Hepatocyte (in vitro differentiated cells): Measurements from ENCODE around the gene TMPRSS9. TPM values are rescaled to one million over a fixed set of nuclear protein-coding genes. Genes with fewer than 3 reads are reported as not detected.

ENCODE experiments used
- DNase-seq: peaks from one replicate; pipeline ENCODE4 v3.0.0-alpha.2; 2016; ENCODE audit warnings: low spot score
- H2AFZ ChIP-seq: fragments of 200-600 bp; sonication (generic); 2 replicates; pipeline ENCODE4 v1.6.0; 2016; ENCODE audit warnings: antibody characterized with exemption, mild to moderate bottlenecking
- H3K27ac ChIP-seq: fragments of 200-600 bp; sonication (generic); 2 replicates; pipeline ENCODE4 v1.5.1; 2016; ENCODE audit warnings: mild to moderate bottlenecking
- H3K27me3 ChIP-seq: fragments of 200-600 bp; sonication (generic); 2 replicates; pipeline ENCODE4 v1.6.1; 2016
- H3K36me3 ChIP-seq: fragments of 200-600 bp; sonication (generic); replicated peaks from 2 replicates; pipeline ENCODE4 v1.5.1; 2016; ENCODE audit warnings: low read depth; ENCODE audit not compliant: insufficient read depth
- H3K4me1 ChIP-seq: fragments of 200-600 bp; sonication (generic); 2 replicates; pipeline ENCODE4 v1.5.1; 2016; ENCODE audit warnings: mild to moderate bottlenecking, moderate library complexity; ENCODE audit not compliant: insufficient read depth
- H3K4me2 ChIP-seq: fragments of 200-600 bp; sonication (generic); 2 replicates; pipeline ENCODE4 v1.6.0; 2016
- H3K4me3 ChIP-seq: fragments of 200-600 bp; sonication (generic); 2 replicates; pipeline ENCODE4 v1.5.1; 2016; ENCODE audit warnings: mild to moderate bottlenecking
- H3K79me2 ChIP-seq: fragments of 200-600 bp; sonication (generic); 2 replicates; pipeline ENCODE4 v1.6.0; 2017; ENCODE audit warnings: mild to moderate bottlenecking
- H3K9me2 ChIP-seq: fragments of 200-600 bp; sonication (generic); replicated peaks from 2 replicates; pipeline ENCODE4 v1.6.0; 2017; ENCODE audit warnings: mild to moderate bottlenecking; ENCODE audit not compliant: insufficient read depth
- H3K9me3 ChIP-seq: fragments of 200-600 bp; sonication (generic); 2 replicates; pipeline ENCODE4 v1.5.1; 2016; ENCODE audit warnings: low read depth, mild to moderate bottlenecking
- H4K20me1 ChIP-seq: fragments of 200-600 bp; sonication (generic); 2 replicates; pipeline ENCODE4 v1.6.0; 2016; ENCODE audit warnings: mild to moderate bottlenecking; ENCODE audit not compliant: insufficient read depth, poor library complexity, severe bottlenecking
- CTCF ChIP-seq: fragments of 200-600 bp; sonication (generic); IDR thresholded peaks from 2 replicates; pipeline ENCODE4 v1.5.1; 2016; ENCODE audit warnings: antibody characterized with exemption, mild to moderate bottlenecking; ENCODE audit not compliant: poor library complexity
- EZH2 ChIP-seq: fragments of 200-600 bp; sonication (generic); IDR thresholded peaks from 2 replicates; pipeline ENCODE4 v1.6.1; 2016; ENCODE audit warnings: antibody characterized with exemption, mild to moderate bottlenecking, borderline replicate concordance
- EZH2phosphoT487 ChIP-seq: fragments of 200-600 bp; sonication (generic); IDR thresholded peaks from one replicate; pipeline ENCODE4 v1.6.1; 2018; ENCODE audit warnings: antibody characterized with exemption, mild to moderate bottlenecking, low read depth, moderate library complexity; ENCODE audit not compliant: unreplicated experiment, severe bottlenecking
- WGBS: methylation state at CpG from one replicate; pipeline ENCODE4 v1.1.6; 2016; ENCODE audit warnings: low lambda C conversion rate; ENCODE audit errors: missing lambda C conversion rate; 5-methylcytosine and 5-hydroxymethylcytosine counted together
- polyA plus RNA-seq: library from polyadenylated mRNA; unstranded; fragments of >200 nt; fragmentation: Nextera tagmentation; extraction: Ambion mirVana; gene quantifications from 2 replicates; pipeline ENCODE4 v1.2.1, GENCODE V29; 2016
- total RNA-seq: library from RNA; depleted of rRNA; stranded (reverse); fragments of >200 nt; gene quantifications from 2 replicates; pipeline ENCODE4 v1.2.3, GENCODE V29; 2014

TMPRSS9 gene
- total and polyA plus RNA-seq, 2 experiments from 2014 or later, result 0.23 TPM; not detected in 1

- Histone ChIP-seq H3K27ac (no peak overlapping the region), H3K9me3 (no peaks in the 10 kb centered on the region), H4K20me1 (peaks cover 30% of the 10 kb centered on the region), H3K27me3 (no peaks in the 10 kb centered on the region), H3K9me2 (no peaks in the 10 kb centered on the region), H3K79me2 (peaks cover 27% of the 10 kb centered on the region), H3K4me2 (no peak overlapping the region), H3K4me3 (no peak overlapping the region), H2AFZ (no peak overlapping the region), H3K36me3 (no peaks in the 10 kb centered on the region), H3K4me1 (peaks cover 22% of the 10 kb centered on the region)
- TF ChIP-seq EZH2, result no peak
- no peak for TF ChIP-seq CTCF
- DNase-seq, result no peak
- 95% methylated on average over 23 of the region's 23 CpGs for WGBS
These were observed 61.7 kb downstream of the TMPRSS9 start for GRCh38 chr19:2421581-2422306.

GRCh38 chr19:2423071-2423914 is 63.2 kb downstream of the TMPRSS9 start:
- DNase-seq, result no peak
- H3K9me2 ChIP-seq, result no peaks in the 10 kb centered on the region
- no peak overlapping the region for H3K27ac ChIP-seq
- TF ChIP-seq EZH2phosphoT487, result no peak
- TF ChIP-seq EZH2, result no peak
- TF ChIP-seq CTCF, result no peak
- WGBS, result 94% methylated on average over 10 of the region's 19 CpGs
- no peak overlapping the region for H2AFZ ChIP-seq
- H3K79me2 ChIP-seq, result peaks cover 32% of the 10 kb centered on the region
- H3K36me3 ChIP-seq, result no peaks in the 10 kb centered on the region
- H3K4me2 ChIP-seq, result no peak overlapping the region
- no peak overlapping the region for H3K4me3 ChIP-seq
- peaks cover 25% of the 10 kb centered on the region for H3K4me1 ChIP-seq
- no peaks in the 10 kb centered on the region for H3K9me3 ChIP-seq
- no peaks in the 10 kb centered on the region for H3K27me3 ChIP-seq
- peaks cover 34% of the 10 kb centered on the region for H4K20me1 ChIP-seq

GRCh38 chr19:2423915-2424685 is 64.0 kb downstream of the TMPRSS9 start:
- H3K27ac ChIP-seq, result no peak overlapping the region
- no peaks in the 10 kb centered on the region for H3K27me3 ChIP-seq
- TF ChIP-seq CTCF (no peak), EZH2 (no peak), EZH2phosphoT487 (no peak)
- no peak overlapping the region for H3K4me3 ChIP-seq
- H4K20me1 ChIP-seq, result peaks cover 34% of the 10 kb centered on the region
- no peaks in the 10 kb centered on the region for H3K9me2 ChIP-seq
- no peaks in the 10 kb centered on the region for H3K9me3 ChIP-seq
- no peaks in the 10 kb centered on the region for H3K36me3 ChIP-seq
- peak overlapping the region; percentile 98 for H3K4me2 ChIP-seq
- H2AFZ ChIP-seq, result no peak overlapping the region
- H3K79me2 ChIP-seq, result peaks cover 32% of the 10 kb centered on the region
- peaks cover 28% of the 10 kb centered on the region for H3K4me1 ChIP-seq
- DNase-seq, result peak; percentile 6
- over 99% methylated on average over 31 of the region's 46 CpGs for WGBS
